Mesothelial cell of epicardium (in vitro differentiated cells): ENCODE measurements around the gene BRD2. TPM values are rescaled to one million over a fixed set of nuclear protein-coding genes. Genes with fewer than 3 reads are reported as not detected.

Experiments
- DNase-seq, 2 experiments: peaks; one replicate each; pipeline ENCODE4 v3.0.0; 2021; ENCODE audit warnings: low spot score in 2 of 2; ENCODE audit not compliant: unreplicated experiment in 2 of 2
- H3K27ac Mint-ChIP-seq: 2 replicates; pipeline ENCODE4 v1.8.0; 2021; ENCODE audit warnings: mixed read lengths
- H3K27me3 Mint-ChIP-seq: 2 replicates; pipeline ENCODE4 v1.8.0; 2021; ENCODE audit warnings: low read depth, mixed read lengths
- H3K36me3 Mint-ChIP-seq: 2 replicates; pipeline ENCODE4 v1.8.0; 2021; ENCODE audit warnings: mixed read lengths
- H3K4me1 Mint-ChIP-seq: 2 replicates; pipeline ENCODE4 v1.8.0; 2021; ENCODE audit warnings: mixed read lengths
- H3K4me3 Mint-ChIP-seq: 2 replicates; pipeline ENCODE4 v1.8.0; 2021; ENCODE audit warnings: mild to moderate bottlenecking, moderate library complexity, mixed read lengths
- H3K9me3 Mint-ChIP-seq: 2 replicates; pipeline ENCODE4 v1.8.0; 2021; ENCODE audit warnings: mixed read lengths
- total RNA-seq: library from RNA; stranded (reverse); gene quantifications from 3 replicates; pipeline ENCODE4 v1.2.1, GENCODE V29; 2021
- TF ChIP-seq, protein P1 (sequence below): fragments of 200-600 bp; sonication (generic); IDR thresholded peaks from one replicate; pipeline ENCODE4 v1.5.0; 2021; ENCODE audit warnings: antibody characterized with exemption; ENCODE audit not compliant: unreplicated experiment

Gene BRD2
- total RNA-seq, 1 donor from 2014 or later, result 246 TPM

DNA sequence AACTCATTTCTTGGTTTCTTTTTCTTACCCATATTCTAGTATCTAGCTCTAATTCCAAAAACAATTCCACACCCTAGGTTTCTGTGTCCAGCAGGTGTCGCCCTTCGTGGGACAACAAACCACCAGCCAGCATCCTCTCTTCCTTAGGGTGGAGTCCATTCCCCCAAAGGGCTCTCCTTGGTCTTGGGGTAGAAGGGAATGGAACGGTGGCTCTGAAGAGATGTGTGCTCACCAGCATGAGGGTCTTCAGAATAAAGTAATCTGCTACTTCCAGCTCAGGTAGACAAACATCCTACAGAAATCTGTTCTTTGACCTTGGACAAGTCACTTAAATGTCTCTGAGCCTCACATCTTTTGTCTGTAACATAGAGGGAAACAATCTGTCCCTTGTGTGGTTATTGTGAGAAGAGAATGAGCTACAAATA is 34.7 kb upstream of the BRD2 start:
- H3K9me3 Mint-ChIP-seq, result no peaks in the 10 kb centered on the region
- no peaks in the 10 kb centered on the region for H3K4me1 Mint-ChIP-seq
- no peaks in the 10 kb centered on the region for H3K36me3 Mint-ChIP-seq
- peaks cover 83% of the 10 kb centered on the region for H3K27me3 Mint-ChIP-seq
- TF ChIP-seq, protein P1, sequence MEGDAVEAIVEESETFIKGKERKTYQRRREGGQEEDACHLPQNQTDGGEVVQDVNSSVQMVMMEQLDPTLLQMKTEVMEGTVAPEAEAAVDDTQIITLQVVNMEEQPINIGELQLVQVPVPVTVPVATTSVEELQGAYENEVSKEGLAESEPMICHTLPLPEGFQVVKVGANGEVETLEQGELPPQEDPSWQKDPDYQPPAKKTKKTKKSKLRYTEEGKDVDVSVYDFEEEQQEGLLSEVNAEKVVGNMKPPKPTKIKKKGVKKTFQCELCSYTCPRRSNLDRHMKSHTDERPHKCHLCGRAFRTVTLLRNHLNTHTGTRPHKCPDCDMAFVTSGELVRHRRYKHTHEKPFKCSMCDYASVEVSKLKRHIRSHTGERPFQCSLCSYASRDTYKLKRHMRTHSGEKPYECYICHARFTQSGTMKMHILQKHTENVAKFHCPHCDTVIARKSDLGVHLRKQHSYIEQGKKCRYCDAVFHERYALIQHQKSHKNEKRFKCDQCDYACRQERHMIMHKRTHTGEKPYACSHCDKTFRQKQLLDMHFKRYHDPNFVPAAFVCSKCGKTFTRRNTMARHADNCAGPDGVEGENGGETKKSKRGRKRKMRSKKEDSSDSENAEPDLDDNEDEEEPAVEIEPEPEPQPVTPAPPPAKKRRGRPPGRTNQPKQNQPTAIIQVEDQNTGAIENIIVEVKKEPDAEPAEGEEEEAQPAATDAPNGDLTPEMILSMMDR, result peak; percentile 76
- no peak overlapping the region for H3K4me3 Mint-ChIP-seq
- DNase-seq, result peak; percentile 50 to 78
- no peak overlapping the region for H3K27ac Mint-ChIP-seq

DNA sequence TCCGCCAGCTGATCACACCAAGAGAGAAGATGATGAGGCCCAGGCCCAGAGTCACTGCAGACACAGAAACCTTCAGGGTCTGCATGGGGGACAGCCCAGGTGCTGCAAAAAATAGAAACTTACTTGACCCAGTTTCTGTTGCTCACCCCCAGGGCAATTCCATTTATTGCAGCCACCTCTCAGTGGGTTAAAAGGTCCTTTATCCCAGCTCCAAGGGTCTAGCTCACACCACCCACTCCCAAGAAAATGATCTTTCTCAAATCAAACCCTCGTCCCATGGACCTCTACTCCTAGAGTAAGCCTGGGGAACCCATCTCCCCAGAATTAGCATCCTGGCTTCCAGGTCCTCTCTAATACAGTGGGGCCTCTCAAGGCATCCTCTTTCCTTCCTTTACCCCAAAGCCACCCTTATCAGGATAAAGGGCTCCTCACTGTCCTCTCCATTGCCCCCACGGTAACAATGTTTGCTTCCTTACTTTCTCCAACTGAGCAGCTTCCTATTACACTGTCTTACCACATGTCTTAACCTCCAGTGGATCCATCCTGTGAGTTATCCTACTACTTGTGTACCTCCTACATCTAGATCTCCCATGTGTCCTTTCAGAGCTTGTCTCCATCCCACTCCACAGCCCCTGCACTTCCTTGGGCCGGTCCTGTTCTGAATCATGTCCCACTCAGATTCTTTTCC is 32.7 kb upstream of the BRD2 start:
- no peaks in the 10 kb centered on the region for H3K36me3 Mint-ChIP-seq
- no peaks in the 10 kb centered on the region for H3K4me1 Mint-ChIP-seq
- no peak for DNase-seq
- TF ChIP-seq, protein P1, result no peak
- no peak overlapping the region for H3K4me3 Mint-ChIP-seq
- H3K9me3 Mint-ChIP-seq, result no peaks in the 10 kb centered on the region
- H3K27me3 Mint-ChIP-seq, result peaks cover 77% of the 10 kb centered on the region
- H3K27ac Mint-ChIP-seq, result no peak overlapping the region

DNA sequence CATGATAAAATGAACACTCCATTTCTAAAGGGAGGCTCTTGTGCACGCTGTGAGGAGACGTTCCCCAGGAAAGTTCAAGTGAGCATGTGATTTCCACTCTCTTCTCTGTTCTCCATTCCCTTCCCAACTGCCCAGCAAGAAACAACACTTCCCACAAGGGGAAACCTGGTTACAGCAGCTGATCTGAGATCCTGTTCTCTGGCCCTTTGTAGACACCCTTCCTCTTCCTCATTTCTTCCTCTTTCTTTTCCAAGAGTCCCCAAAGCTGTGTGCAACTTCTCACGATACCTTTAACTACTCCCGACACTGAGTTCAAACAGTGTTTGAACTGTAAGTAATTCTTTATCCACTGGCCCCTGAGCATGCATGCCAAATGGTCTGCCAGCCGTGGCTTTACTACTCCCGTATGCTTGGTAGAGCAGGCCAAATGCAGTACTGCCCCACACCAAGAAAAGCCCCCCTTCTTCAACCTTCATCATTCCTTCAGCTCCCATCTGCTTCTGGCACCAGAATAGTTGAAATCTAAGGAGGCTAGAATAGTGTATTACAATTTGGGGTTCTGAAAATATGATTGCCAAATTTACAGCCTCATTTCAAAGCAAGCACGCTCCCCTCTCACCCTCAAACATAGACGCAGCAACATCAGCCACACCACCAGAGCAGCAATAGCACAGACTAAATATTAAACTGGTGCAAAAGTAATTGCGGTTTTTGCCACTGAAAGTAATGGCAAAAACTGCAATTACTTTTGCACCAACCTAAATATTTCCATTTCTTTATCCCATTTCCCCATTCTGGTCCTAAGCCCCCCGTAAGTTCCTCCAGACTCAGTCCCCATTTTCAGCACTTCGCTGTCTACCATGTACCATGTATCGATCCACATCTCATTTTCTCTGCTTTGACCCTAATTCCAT is 31.9 kb upstream of the BRD2 start:
- Mint-ChIP-seq H3K36me3 (no peaks in the 10 kb centered on the region), H3K27me3 (peaks cover 74% of the 10 kb centered on the region), H3K27ac (no peak overlapping the region), H3K4me3 (no peak overlapping the region), H3K9me3 (no peaks in the 10 kb centered on the region), H3K4me1 (no peaks in the 10 kb centered on the region)
- TF ChIP-seq, protein P1, result no peak
- DNase-seq, result no peak

DNA sequence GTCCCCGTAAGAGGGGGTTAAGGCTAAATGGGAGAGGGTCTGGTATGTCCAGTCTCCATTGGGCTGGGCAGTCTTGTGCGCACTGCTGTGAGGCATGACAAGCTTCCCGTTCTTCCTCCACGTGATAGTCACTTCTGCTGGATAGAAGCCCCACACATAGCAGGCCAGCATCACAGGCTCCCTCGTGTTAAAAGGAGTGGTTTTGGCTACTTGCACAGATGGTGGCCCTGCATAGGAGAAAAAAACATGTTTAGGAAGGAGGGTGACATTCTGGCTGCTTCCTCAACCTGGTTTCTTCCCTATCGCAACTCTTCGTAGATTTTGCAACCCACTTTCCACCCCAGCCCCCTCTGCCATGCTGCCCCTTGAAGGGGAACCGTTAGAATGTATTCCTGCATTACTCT is 31.2 kb upstream of the BRD2 start:
- no peak overlapping the region for H3K27ac Mint-ChIP-seq
- peaks cover 70% of the 10 kb centered on the region for H3K27me3 Mint-ChIP-seq
- H3K4me1 Mint-ChIP-seq, result no peaks in the 10 kb centered on the region
- H3K36me3 Mint-ChIP-seq, result no peaks in the 10 kb centered on the region
- H3K9me3 Mint-ChIP-seq, result no peaks in the 10 kb centered on the region
- TF ChIP-seq, protein P1, result no peak
- DNase-seq, result no peak
- no peak overlapping the region for H3K4me3 Mint-ChIP-seq

DNA sequence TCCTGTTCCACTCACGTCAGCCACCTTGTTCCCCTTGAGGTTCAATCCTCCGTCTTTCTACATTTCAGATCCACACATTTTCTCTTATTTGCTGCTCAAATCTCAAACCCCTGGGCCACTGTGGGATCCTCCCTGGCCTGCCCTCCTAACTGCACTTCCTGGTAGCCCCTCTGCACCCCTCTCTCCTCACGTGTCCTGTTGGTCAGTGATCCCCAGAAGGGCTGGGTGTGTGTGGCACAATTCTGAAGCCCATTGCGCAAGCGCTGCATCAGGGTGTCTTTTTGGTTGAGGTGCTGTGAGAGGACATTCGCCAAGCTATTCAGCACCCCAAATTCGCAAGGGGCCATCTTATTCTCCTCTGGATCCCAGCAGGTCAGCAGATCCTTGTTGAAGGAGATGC is 29.9 kb upstream of the BRD2 start:
- no peaks in the 10 kb centered on the region for H3K9me3 Mint-ChIP-seq
- no peak for DNase-seq
- no peaks in the 10 kb centered on the region for H3K36me3 Mint-ChIP-seq
- TF ChIP-seq, protein P1, result no peak
- no peak overlapping the region for H3K4me3 Mint-ChIP-seq
- H3K4me1 Mint-ChIP-seq, result no peaks in the 10 kb centered on the region
- peaks cover 69% of the 10 kb centered on the region for H3K27me3 Mint-ChIP-seq
- no peak overlapping the region for H3K27ac Mint-ChIP-seq
